Nucleus accumbens (tissue), 56 donors: ENCODE results near the gene CPSF4L.
A peak's percentile ranks its signal among the peaks of the same experiment; 100 is the strongest.

Experiments
- DNase-seq, 56 donors: peaks; one replicate each; lab custom pipeline; 2025; lab: John Stamatoyannopoulos, UW

The CPSF4L gene

DNA sequence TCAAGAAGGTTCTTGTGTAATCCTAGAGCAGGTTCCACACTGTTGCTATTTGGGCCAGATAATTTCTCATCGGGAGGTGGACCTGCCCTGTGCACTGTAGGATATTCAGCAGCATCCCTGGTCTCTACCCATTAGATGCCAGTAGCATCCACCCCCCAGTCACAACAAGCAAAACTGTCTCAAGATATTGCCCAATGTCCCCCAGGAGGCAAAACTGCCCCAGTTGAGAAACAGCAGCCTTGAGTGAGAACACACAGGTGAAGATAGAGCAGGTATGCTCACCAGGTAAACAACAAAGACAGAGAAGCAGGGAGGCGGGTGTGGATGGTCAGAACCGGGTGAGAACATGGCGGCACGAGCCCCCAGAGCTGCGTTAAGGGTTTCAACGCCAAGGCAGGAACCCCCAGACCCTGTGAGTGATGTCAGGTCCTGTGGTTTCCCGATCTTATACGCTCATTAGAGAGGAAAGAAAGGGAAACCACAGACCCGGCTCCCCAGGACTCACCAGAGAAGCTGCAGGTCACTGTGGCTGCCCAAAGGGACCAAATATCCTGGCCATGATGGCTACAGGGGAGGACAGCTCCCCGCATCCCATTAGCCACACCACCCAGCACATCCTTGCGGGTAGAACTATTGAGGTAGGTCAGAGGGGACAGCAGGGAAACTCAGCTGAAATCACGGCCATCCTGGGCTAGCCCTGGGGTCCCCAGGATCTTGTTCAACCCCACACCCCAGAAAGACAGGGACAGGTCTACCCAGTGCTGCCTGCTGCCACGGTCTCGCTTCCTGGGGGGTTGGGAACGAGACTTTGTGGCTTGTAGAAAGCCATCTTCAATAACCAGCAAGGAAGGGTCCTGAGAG, 28.9 kb upstream of the CPSF4L start:
- no peak for DNase-seq

DNA sequence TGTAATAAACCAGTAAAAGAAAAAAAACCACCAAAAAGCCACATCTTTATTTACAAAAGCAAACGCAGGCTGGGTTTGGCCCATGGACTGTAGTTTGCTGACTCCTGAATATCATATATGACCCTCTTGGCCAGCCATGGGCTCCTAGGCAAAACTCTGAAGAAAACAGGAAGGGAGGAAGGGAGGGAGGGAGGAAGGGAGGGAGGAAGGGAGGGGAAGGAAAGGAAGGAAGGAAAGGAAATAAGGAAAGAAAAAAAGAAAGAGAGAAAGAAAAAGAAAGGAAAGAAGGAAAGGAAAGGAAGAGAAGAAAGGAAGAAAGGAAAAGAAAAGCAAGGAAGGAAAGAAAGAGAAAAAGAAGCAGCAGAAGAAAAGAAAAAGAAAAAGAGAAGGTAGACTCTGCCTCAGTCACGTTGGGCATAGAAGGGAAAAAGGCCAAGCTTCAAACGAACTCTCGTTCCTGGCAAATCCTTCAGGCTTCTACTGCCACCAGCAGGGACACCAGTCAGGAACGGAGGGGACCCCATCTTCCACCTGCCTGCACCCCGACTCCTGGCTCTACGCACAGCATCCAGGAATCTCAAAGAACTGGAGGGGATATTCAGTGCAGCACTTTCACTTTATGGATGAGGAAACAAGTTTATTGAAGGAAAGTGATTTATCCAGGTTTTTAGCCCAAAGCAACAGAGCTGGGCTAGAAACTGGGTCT, 28.0 kb upstream of the CPSF4L start:
- no peak for DNase-seq

DNA sequence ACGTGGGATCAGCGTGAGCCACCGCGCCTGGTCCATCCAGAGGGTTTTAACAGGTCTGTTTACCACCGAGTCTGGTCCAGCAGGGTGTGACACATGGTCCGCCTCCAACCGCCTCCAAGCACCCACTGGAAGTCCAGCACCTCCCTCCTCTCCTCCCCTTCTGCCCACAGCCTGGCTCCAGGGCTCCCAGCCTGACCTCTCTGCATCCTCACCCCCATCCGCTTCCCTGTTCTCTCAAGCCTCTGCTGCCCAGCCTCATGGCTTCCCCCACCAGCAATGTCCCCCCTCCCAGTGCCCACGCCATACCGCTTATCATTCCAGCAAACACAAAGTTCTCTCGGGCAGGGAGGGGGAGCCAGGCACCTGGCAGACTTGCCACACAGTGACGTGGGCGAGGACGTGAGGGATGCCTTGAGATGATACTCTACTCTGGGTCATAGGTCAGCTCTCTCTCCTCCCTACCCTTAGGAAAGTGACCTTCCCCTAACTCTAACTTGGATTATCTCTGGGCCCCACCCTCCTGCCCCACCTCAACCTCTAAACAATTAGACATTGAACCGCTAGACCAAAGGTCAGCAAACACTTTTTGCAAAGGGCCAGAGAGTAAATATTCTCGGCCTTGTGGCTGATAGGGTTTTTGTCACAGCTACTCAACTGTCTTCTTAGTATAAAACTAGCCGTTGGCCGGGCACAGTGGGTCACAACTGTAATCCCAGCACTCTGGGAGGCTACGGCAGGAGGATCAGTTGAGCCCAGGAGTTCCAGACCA, 27.0 kb upstream of the CPSF4L start:
- no peak for DNase-seq

DNA sequence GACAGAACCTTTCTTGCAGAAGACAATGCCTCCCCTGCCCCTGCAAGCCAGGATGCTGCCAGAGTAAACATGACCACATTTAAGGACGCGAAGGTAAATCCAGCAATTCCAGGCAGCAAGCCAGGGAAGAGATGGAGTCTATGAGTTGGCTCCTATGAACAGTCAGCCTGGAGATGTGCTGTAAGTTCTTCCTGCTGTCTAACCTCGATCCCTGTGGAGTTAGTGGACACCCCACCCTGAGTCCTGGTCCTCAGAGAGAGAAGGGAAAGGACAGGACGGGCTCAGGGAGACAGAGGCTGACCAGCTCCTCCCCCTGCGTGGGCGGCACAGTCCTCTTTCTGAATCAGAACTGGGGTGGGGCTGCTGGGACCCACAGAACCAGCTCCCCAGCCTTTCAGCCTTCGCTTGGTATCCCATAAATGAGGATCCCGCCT, 25.2 kb upstream of the CPSF4L start:
- no peak for DNase-seq

DNA sequence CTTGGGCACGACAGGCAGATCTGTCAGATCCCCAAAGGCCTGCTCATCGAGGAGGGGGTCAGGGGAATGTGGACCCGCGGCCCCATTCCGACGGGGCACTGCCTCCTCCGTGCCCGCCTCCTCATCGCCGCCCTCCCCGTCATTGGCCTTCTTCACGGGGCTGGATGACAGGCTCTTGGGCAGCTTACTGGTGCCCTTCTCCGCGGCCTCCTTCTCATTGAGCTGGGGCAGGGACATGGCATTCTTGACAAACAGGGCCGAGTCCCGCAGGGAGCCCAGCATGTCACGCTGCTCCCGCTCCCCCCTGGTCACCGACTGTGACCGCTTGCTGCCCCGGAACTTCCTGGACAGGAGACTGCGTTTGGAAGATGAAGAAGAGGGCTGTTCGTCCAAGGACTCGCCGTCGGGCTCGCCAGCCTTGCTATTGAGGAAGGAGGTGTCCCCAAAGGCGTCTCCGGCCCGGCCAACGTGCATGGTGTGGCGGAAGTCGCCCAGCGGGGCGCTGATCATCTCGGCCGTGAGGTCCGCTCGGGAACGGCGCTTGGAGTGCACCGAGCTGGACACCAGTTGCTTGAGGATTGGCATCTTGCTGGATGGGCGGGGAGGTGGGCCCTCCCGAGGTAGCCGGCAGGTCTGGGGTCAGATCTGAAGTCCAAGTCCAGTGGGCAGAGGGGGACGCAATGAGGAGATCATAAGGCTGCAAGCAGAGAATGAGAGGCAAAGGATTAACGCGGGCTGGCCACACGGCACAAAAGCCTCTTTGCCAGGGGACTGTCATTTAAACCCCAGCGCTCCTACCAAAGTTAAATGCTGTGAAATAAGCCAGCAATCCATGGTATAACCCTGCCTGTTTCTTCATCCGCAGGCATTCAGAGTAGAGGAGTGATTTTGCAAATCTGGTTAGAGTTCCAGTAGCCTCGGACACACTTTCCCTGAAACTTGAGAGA, 24.5 kb upstream of the CPSF4L start:
- peak in 2 of 56 donors; percentile 16 to 24 for DNase-seq

DNA sequence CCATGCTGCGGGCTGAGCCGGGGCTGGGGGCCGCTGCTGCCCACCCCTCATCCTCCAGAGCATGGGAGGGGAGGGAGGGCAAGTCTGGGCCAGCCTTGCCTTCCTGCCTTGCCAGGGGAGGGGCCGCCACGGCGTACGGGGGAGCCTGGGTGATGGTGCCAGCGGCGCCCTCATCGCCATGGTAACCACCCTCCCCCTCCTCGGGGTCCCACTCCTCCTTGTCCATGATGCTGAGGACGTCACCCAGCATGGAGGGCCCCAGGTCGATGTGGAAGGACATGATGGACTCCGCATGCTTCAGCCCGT, 23.9 kb upstream of the CPSF4L start:
- no peak for DNase-seq

DNA sequence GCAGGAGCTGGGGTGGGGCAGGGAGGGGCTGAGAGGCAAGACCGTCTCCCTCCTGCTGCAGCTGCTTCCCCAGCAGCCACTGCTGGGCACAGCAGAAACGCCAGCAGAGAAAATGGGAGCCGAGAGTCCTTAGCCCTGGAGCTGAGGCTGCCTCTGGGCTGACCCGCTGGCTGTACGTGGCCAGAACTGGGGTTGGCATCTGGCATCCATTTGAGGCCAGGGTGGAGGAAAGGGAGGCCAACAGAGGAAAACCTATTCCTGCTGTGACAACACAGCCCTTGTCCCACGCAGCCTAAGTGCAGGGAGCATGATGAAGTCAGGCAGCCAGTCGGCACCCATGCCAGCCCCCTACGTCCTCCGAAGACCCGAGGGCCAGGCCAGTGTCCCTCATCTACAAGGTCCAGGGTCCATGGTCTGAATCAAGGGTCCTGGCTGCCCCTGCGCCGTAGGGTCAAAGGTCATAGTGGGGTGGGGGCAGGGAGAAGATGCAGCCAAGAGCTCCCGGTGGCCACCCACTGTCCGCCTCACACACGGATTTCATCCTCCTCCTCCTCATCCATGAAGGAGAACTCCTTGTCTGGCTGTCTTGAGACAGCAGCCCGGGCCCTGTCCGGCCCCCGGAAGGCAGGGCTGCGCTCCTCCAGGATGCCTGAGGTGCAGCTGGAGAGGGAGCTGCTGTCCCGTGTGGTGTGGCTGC, 23.4 kb upstream of the CPSF4L start:
- DNase-seq: no peak

DNA sequence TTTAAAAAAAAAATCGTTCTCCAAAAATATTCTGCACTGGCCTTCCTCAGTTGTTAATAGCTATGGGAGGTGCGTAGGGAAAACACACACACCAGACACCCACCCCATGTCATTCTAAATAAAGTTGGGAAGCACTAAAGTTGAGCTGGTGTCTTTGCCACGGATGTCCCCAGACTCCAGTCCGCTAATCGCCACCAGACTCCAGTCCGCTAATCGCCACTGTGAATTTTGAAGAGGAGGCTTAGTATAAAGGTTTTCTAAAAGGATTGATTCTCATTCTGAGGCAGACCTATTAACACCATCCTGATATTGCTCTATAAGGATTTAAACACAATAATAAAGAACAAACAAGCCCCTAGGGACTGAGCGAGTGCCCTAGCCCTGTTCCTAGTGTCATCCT, 22.7 kb upstream of the CPSF4L start:
- DNase-seq: no peak

DNA sequence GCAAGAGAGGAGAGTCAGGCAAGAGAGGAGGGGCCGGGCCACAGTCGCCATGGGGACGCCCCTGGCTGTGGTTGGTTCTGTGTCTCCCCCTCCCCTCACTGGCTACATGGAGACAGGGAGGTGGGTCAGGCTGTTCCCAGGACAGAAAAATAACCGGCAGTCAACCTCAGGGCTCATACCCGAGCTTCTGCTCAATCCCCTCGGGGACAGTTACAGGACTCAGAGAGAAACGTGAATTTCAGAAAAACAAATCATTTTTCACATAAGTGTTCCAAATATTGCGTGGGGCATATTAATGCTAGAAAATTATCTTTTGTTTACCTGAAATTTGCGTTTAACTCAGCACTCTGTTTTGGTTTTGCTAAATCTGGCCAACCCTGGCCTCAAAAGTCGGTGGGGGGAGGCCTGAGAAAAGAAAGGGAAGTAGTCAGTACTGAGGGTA, 22.2 kb upstream of the CPSF4L start:
- DNase-seq: peak in 15 of 56 donors; percentile 17 to 48 (median 32)

DNA sequence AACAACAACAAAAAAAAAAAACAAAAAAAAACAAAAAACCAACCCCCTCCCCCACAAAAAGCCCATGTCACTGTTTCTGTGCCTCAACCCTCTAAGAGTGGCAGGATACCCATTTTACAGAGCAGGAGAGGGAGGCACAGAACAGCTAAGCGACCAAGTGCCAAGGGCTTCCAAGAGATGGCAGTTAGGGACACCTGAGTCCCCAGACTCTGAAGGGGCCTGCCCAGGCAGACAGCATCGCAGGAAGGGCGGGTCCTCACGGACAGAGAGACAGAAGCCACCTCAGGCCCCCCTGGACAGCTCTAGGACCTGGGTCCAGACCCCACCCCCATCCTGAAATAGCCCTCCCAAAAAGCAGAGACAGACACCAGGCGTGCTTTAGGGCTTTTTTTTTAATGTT, 21.6 kb upstream of the CPSF4L start:
- DNase-seq: no peak

DNA sequence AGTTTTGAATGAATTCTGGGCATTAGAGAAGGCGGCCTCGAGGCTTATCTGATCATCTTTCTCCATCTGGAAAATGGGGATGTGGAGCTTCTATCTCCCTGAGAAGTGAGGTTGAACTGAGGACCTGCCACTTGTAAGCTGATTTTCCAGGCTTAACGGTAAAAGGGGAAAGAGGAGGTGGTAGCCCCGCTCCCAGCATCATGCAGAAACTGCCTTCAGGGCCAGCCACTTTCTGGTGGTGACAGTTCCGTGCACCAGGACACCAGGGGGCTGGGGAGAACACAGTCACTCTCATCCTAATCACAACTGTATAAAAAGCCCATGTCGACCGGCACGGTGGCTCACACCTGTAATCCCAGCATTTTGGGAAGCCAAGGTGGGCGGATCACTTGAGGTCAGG, 20.9 kb upstream of the CPSF4L start:
- no peak for DNase-seq

DNA sequence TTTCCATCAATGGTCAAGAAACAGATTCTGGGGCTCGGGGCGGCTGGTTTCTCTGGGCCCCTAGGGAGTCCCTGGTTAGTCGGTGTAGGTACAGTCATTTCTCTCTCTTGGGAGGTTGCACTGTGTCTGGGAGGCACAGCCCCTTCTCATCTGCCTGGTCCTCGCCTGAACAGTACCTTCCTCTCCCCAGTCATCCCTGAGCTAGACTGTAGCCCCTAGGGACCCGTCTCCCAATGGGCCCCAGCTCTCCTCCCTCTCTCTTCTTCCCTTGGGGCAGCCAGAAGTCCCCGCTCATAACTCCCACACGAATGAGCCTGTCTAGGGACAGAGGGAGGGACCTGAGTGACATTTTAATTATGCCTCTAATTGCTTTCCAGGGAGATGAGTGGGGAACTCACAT, 20.2 kb upstream of the CPSF4L start:
- DNase-seq: no peak

DNA sequence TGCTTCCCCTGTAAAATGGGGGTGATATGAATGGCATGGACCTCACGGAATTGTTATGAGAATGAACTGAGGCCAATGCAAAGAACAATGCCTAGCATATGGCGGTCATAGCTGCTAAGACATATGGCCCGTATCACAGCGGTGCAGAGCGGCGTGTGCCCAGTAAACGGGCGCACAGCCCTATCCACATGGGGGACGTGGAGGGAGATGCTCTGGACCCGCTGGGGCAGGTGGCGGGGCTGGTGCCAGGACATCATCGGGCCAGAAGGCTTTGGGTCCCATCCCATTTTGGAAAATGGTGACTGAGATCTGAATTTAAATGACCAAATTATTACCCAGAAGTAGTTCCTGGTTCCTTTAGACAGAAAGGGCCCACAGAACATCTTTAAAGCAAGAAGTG, 18.5 kb upstream of the CPSF4L start:
- DNase-seq: no peak

DNA sequence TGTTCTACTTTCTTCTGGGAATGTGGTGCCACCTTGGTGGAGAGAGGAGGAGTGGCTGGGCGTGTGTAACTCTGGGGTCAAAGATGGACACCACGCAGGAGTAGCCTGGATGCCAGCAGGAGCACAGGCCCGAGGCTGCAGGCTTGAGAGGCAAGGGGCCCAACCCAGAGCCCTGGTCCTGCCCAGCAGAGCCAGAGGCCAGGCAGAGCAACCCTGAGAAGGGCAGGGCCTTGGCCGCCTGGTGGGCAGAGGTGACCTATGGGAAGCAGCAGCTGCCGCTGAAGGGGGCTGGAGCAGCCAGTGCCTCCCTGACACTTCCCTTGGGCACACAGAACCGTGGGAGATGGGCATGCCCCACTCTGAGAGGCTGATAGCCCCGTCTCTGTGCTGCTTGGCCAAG, 18.0 kb upstream of the CPSF4L start:
- DNase-seq: no peak

DNA sequence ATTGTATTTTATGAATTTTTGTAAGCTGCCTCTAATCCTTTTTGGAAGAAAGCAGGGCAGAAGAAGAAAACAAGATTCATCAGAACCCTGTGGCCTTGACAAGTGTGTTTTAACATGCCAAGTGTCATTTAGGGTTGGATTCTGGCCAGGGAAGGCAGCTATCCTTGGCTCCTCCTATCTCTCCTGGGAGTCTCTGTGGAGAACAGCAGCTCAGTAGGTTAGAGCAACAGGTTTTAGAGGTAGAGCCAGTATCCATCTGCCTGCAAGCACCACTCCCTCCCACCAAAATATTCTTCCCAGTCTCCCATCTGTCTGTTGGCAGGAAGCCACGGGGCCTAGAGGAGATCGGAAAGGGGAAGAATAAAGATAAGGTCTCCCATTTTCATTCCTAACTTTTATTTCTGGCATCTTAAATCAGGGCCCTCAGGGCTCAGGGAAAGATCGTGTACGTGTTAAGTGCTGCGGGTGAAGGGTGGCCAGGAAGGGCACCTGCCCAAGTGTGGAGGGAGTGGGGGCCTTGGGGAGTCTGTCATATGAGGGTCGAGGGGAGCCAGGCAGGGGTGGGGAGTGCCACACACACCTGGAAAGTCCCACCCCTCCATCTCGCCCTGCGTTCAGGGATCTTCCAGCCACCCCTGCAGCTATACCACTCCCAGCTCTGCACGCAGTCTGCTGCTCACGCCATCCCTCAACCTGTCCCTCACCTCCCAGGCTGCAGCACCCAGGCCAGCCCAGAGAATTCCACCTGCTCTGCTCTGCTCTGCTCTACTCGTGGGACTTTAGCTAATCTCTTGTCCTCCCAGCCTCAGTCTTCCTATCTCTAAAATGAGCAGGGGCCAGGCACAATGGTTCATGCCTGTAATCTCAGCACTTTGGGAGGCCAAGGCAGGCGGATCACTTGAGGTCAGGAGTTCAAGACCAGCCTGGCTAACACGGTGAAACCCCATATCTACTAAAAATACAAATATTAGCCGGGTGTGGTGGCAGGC, 17.1 kb upstream of the CPSF4L start:
- DNase-seq: no peak

DNA sequence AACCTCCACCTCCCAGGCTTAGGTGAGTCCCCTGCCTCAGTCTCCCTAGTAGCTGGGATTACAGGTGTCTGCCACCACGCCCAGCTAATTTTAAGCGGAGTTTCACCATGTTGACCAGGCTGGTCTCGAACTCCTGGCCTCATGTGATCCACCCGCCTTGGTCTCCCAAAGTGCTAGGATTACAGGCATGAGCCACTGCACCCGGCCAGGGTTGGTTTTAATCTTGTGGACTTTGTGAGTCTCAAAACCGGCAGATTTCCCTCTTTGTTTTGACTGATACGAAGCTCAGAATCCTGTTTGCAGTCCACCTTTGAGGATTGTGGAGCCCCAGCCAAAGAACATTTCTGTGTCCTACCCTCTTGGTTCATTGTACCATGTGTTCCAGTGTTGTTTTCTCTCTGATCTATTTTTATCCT, 16.4 kb upstream of the CPSF4L start:
- no peak for DNase-seq

DNA sequence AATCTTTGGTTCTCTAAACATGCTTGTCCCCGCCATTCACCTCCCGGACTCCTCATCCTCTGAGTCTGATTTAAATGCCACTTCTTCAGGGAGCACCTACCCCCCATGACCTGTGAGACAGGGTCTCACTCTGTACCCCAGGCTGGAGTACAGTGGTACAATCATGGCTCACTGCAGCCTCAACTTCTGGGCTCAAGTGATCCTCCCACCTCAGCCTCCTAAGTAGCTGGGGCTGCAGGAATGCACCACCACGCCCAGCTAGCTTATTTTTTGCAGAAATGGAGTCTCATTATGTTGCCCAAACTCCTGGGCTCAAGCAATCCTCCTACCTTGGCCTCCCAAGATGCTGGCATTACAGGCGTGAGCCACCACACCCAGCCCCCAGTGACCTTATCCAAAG, 12.8 kb upstream of the CPSF4L start:
- no peak for DNase-seq

DNA sequence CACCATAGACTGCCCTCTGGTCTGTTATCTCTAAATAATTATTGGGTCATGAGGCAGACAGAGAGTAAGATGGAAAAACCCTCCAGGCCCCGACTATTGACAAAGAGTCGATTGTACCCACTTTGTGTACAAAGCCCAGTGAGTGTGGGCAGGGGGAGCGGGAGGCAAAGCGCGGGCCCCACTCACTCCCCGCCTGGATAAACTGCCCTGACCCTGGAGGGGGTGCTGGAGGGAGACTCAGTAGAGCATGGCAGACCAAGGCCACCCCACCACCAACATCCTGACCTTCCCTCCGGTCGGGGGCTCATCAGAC, 11.2 kb upstream of the CPSF4L start:
- peak in 21 of 56 donors; percentile 13 to 54 (median 26) for DNase-seq

DNA sequence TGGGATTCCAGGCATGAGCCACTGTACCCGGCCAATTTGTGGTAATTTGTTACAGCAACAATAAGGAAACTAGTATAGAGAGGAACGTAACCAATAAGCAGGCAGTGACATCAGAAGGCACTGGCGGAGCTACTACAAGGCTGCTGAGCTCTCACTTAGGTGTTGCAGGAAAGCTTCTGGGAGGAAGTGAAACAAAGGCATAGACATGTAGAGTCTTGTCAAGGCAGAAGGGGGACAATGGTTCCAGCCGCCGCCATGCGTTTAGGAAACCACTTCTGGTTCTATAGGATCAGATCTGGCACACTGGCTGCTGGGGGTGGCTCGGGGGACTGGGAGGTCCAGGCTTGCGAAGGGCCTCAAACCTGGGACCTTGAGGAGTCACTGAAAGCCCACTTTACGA, 9.4 kb upstream of the CPSF4L start:
- no peak for DNase-seq
